Germinal center (tissue), 1 donor: ENCODE data around the gene TRIP6.

Experiments used
- DNase-seq: peaks from one replicate; pipeline ENCODE4 v3.0.0; 2012; ENCODE audit warnings: mixed read lengths, low spot score

Gene TRIP6

DNA sequence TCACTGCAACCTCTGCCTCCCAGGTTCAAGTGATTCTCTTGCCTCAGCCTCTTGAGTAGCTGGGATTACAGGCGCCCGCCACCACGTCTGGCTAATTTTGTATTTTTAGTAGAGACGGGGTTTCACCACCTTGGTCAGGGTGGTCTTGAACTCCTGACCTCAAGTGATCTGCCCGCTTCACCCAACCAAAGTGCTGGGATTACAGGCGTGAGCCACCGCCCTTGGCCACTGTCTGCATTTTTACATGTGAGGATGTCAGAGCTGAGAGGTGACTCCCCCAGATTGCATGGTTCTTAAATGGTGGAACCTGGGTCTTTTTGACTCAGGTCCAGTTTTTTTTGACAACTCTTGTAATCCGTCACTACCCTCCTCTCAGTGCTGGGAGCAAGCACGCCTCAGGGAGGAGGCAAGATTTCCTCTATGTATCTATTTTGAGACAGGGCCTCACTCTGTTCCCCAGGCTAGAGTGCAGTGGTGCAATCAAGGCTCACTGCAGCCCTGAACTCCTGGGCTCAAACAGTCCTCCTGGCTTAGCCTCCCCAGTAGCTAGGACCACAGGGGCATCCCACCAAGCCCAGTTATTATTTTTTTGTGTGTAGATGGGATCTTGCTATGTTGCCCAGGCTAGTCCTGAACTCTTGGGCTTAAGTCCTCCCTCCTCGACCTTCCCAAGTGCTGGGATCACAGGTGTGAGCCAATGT, 6.6 kb downstream of the TRIP6 start:
- no peak for DNase-seq

DNA sequence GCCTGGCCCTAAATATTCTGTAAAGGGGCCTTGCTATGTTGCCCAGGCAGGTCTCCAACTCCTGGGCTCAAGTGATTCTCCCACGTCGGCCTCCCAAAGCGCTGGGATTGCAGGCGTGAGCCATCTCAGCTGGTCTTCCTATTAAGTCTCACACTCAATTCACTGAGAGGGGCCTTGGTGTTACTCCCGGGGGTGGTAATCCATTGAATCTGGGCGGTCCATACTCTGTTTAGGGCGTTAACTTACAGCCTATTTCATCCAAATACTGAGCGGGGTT, 7.1 kb downstream of the TRIP6 start:
- no peak for DNase-seq

DNA sequence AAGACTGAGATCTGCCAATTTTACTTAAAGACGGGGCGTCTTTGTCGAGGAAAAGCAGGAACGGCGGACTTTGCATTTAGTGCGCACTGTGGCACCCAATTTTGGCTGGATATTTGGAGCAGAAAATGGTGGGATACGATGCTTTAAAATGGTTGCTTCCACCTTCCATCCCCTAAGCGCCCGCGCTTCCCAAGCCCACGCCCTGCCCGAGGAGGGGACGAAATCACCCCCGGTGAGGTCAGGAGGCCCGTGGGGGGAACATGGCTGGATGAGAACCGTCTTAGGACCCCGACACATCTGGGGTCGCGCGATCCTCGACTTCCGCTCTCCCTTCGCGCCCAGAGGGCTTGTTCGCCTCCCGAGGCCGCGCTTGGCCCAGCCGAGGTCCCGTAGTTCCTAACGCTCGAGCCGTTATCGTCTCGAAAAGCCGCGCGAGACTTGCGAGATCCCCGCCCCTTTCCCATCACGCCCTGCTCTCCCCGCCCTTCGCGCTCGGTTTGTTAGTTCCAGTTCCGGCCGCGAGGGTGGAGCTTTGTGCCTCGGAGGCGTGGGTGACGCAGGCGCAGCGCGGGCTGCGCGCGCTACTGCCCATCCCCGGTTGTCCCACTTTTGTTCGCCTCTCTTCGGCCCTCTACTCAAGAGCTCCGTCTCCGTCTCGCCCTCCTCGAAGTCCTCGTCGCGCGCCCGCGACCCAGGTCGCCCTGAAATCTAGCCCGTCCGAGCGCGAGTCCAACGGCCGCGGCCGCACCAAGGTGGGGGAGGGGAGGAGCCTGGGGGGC, 7.6 kb downstream of the TRIP6 start, which contains the start of gene SRRT:
Gene SRRT, plus strand, starts transcription at position 527 of the 779 bp plus-strand sequence. CDS start 488 bp downstream, outside the sequence.
- DNase-seq, result peak; percentile 98

DNA sequence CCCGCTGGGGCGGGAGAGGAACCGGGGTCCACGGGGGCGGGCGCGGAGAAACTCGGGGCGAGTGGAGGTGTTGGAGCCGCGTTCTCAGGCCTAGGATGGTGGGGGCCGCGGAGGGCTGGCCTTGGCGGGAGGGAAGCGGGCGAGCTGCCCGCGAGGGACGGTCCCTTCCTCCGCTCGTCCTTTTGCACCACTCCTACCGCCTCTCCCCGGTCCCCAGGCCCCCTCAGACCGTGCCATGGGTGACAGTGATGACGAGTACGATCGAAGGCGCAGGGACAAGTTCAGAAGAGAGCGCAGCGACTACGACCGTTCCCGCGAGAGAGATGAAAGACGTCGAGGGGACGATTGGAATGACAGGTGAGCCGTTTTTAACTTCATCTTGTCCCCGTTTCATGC, 8.2 kb downstream of the TRIP6 start:
- peak; percentile 51 for DNase-seq

DNA sequence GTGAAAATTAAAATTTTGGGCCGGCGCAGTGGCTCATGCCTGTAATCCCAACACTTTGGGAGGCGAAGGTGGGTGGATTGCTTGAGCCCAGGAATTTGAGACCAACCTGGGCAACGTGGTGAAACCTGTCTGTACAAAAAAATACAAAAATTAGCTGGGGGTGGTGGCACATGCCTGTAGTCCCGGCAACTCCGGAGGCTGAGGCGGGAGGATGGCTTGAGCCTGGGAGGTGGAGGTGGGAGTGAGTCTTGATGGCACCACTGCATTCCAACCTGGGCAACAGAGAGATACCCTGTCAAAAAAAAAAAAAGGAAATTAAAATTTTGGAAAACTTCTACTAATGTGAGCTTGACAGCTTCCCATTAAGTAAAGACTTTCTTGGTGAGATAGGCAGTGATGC, 10.8 kb downstream of the TRIP6 start:
- no peak for DNase-seq

DNA sequence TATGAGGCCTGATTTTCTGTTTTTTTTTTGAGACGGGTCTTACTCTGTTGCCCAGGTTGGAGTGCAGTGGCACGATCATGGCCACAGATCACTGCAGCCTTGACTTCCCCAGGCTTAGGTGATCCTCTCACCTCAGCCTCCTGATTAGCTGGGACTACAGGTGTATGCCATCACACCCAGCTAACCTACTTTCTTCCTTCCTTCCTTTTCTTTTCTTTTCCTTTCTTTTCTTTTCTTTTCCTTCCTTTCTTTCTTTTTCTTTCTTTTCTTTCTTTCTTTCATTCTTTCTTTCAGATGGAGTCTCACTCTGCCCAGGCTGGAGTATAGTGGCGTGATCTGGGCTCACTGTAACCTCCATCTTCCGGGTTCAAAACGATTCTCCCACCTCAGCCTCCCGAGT, 11.5 kb downstream of the TRIP6 start:
- no peak for DNase-seq

DNA sequence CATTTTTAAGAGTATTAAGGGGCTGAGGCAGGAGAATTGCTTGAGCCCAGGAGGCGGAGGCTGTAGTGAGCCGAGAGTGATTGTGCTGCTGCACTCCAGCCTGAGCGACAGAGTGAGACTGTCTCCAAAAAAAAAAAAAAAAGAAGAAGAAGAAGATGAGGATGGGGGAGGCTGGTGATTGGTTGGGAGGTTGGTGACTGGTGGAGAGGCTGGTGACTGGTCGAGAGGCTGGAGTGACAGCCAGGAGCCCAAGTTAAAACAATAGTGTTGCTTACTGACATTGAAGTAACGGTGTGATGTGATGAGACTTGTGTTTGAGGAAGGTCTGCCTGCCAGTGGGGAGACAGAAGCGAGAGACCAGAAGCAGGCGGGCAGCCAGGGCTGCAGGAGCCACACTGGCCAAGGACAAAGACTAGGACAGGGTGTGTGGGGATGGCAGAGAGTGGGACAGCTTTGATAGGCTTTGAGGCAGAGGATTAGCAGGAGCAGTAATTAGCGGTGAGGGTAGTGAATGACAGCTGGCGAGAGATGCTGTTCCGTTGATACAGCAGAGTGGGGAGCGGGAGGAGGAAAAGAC, 12.6 kb downstream of the TRIP6 start:
- no peak for DNase-seq

DNA sequence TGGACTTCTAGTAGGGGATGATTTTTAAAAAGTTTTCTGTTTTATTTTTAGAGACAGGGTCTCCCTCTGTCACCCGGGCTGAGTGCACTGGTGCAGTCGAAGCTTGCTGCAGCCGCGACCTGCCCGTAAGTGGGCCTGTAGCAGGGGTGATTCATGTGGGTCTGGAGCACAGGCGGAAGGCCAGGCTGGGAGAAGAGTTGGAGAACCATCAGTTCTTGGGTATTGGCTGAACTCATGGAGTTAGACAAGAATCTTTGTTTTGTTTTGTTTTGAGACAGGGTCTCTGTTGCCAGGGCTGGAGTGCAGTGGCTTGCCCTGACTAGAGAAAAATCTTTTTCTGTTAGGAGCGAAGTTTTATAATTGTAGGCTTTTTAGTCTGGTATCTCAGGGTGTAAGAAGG, 13.5 kb downstream of the TRIP6 start:
- no peak for DNase-seq

DNA sequence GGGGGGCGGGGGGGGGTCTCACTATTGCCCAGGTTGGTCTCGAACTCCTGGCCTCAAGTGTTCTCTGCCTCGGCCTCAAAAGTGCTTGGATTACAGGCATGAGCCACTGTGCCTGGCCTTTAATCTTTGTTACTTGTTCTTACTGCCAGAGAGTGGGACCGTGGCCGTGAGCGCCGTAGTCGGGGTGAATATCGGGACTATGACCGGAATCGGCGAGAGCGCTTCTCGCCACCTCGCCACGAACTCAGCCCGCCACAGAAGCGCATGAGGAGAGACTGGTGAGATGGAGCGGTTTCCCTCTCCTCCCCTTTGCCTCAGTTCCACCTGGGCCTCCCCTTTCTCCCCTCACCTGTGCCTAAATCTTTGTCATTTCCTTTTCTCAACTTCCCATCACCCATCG, 13.9 kb downstream of the TRIP6 start:
- no peak for DNase-seq

DNA sequence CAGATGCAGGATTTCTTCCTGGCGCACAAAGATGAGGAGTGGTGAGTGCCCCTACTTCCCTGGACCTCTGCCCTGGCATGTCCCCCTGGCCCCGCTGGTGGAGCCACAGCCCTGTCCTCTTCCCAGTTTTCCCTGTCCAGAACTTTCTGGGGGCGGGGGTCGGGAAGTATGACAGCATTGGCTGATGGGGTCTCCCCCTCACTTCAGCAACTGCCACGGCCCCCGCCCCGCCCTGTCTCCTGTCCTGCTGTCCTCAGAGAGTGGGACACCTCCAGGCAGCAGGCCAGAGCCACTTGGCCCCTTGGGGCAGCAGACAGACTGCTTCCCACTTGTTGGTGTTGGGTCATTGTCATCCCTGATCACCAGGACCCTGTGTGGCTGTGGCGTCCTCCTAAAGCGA, 15.0 kb downstream of the TRIP6 start:
- no peak for DNase-seq

DNA sequence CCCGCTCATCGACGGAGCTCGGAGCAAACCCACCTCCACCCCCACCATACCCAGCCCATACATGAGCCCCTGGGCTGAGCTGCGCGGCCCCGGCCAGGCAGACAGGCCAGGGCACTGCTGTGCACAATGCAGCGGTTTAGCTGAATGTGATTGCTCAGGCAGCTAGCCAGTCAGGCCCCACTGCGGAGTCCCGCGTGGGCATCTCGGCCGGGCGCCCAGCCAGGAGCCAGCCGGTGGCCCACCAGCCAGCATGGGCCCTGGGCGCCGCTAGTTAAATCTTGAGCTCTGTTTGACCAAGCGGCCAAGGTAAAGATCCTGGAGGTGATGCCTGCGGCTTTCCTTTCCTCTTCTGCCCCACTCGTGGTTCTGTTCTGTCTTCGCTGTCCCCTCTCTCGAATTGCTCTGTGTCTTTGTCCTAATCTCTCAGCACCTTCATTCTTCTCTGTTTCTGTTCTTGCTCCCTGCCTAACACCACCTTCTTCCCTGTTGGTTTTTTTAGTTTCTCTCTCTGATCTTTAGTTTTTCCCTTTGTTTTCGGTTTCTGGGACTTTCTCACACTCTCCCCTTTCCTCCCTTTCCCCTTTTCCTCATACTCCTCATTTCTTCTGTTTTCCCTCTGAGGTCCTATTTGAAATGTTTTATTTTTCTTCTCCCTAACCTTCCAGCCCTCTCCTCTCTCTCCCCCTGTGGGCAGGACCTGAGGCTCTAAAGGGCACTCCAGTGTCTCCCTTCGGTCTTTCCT, 15.8 kb downstream of the TRIP6 start:
- no peak for DNase-seq

DNA sequence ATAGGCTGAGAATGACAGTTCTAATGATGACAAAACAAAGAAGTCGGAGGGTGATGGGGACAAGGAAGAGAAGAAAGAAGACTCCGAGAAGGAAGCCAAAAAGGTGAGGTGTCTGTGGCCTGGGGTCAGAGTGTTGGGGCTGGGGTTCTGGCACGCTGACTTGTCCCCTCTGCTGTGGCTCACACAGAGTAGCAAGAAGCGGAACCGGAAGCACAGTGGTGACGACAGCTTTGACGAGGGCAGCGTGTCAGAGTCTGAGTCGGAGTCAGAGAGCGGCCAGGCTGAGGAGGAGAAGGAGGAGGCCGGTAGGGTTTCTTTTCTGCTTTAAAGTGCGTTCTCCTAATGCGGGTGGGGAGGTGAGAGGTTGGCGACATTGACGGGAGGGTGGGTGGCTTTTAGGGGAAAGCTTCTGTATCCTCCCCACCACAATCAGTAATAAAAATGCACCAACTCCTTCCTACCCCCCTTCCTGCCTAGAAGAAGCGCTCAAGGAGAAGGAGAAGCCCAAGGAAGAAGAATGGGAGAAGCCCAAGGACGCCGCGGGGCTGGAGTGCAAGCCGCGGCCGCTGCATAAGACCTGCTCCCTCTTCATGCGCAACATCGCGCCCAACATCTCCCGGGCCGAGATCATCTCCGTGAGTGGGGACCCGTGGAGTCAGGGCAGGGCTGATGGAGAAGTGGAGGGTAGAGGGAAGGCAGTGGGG, 17.7 kb downstream of the TRIP6 start:
- DNase-seq, result no peak

DNA sequence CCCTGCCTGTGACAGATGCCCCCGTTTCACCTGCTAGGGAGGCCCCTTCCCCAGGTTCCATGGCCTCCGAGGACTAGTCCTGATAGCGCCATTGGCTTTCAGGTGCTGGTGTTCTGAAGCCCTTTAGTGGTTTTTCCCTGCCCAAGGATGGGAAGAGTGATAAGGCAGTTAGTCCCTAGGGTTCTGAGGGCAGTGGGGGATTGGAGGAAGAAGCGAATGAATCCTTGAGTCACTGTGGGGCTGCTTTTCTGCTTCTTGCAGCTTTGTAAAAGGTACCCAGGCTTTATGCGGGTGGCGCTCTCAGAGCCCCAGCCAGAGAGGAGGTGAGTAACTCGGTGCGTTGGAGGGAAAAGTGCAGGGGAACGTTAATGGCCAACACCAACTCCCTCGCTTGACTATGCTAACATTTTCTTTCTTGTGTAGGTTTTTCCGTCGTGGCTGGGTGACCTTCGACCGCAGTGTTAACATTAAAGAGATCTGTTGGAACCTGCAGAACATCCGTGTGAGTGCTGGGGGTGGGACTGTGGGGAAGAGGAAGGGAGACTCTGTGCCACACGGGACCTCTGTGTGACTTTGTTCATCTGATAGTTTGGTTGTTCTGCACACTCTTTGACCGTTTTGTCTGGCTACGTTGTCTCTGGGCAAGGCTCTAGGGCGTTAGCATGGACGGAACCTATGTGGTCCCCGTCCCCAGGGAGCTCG, 18.4 kb downstream of the TRIP6 start:
- DNase-seq, result no peak

DNA sequence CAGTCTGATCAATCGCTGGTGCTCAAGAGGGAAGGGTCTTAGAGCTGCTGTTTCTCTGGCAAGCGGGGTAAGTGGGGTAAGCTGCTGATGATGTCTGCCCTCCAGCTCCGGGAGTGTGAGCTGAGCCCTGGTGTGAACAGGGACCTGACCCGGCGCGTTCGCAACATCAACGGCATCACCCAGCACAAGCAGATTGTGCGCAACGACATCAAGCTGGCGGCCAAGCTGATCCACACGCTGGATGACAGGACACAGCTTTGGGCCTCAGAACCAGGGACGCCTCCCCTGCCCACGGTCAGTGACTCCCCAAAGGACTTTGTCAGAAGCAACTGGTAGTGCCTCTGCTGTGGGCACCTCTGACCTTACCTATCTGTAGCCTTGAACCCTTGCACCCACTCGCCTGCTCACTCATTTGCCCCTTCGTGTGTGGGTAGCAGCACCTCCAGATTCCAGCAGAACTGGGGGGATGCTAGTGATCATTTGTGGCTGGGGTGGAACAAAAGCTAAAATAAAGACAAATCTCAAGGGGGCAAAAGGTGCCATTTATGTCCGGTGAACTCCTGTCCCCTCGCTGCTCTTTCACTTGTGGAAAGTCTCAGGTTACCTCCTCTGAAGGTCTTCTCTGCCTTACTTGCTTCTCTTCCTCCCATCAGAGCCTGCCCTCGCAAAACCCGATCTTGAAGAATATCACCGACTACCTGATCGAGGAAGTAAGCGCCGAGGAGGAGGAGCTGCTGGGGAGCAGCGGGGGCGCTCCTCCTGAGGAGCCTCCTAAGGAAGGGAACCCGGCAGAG, 19.2 kb downstream of the TRIP6 start:
- no peak for DNase-seq

DNA sequence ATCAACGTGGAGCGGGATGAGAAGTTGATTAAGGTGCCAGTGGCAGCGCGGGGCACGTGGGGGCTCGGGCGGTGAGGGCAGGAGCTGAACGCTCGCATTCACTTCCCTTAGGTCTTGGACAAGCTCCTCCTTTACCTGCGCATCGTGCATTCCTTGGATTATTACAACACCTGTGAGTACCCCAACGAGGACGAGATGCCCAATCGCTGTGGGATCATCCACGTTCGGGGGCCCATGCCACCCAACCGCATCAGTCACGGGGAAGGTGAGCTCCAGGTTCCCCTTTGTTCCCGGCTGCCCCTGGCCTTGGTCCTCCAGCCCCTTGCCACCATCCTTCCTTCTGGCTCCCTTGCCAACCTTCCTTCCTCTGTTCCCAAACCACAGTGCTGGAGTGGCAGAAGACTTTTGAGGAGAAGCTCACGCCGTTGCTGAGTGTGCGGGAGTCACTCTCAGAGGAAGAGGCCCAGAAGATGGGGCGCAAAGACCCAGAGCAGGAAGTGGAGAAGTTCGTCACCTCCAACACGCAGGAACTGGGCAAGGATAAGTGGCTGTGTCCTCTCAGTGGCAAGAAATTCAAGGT, 19.8 kb downstream of the TRIP6 start:
- no peak for DNase-seq

DNA sequence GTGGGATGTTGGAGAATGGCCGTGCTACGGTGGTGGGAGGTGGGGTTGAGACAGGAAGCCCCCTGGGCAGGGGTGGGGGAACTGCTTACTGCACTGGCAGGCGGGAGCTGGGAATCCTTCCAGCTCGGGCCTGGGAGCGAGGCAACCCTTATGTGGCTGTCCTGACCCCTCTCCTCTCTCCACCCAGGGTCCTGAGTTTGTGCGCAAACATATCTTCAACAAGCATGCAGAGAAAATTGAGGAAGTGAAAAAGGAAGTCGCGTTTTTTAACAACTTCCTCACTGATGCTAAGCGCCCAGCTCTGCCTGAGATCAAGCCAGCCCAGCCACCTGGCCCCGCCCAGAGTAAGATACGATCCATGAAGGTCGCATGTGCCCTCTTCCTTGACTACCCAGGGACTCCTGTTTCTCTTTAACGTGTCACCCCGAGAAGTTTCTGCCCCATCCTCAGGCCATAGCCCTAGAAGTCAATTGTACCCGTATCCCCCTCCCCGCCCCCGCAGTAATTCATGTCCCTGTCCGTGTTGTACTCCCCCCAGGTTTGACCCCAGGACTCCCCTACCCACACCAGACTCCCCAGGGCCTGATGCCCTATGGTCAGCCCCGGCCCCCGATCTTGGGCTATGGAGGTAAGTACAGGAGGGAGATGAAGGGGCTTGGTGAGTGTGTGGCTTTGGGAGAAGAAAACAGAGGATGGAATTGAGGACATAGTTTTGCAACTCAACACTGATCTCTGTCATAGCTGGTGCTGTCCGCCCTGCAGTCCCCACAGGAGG, 20.5 kb downstream of the TRIP6 start:
- DNase-seq, result peak; percentile 90

DNA sequence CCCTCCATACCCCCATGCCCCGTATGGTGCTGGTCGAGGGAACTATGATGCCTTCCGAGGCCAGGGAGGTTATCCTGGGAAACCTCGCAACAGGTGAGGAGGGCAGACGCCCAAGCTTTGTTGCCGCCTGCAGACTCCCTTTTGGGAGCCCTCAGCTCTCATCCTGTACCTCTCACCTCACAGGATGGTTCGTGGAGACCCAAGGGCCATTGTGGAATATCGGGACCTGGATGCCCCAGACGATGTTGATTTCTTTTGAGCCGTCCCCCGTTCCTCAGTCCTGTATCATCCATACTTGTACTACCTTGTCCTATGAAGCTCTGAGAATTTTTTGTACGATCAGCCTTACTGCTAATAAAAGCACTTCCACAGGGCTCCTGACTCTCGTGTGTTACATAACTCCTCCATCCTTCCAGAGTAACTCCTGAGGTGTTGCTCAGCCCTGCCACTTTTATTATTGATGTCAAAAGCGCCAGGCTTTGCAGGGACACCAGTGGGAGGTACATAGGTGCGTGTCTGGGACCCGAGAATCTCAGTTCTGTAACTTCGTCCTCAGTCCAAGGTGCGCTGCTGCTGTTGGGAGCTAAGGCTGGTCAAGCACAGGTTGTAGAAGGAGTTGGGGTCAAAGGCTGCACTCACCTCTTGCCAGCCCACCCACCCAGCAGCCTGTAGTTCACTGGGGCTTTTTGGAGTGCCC, 21.3 kb downstream of the TRIP6 start:
- no peak for DNase-seq

DNA sequence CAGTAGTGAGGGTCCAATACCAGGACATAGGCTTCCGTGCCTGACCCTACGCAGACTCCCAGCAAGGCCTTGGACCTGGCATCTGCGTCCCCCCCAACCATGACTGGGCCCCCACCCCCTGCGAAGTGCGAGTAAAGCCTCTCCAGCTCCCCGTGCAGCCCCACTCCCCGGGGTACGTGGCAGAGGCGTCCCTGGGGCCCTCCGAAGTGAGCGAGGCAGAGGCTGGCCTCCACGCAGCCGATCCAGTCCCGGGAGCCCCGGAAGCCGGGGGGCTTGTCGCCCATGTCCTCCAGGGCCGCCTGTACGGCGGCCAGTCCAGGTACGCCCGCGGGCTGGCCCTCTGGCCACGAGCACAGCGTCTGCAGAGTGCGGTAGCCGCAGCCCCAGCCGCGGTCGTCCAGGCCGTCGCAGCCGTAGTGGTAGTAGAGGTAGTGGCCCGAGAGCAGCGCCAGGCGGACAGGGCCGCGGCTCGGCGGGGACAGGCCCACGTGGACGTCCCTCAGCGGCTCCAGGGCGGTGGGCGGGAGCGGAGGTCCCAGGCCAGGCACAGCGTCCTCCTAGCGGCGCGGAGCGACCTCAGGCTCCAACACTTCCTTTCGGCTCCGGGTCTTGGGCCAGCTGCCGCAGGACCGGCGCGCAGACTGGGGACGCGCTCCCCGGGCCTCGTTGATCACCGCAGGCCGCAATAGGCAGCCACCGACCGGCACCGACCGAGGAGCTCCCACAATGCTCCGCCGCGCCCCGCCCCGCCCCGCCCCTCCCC, 22.0 kb downstream of the TRIP6 start, which contains the start of gene UFSP1:
Gene UFSP1, minus strand, starts transcription at position 728 of the 763 bp plus-strand sequence. Its CDS starts 444 bp downstream, at position 284.
- no peak for DNase-seq
